Brain pericyte (primary cell): ENCODE measurements around the gene FAAP20.

ENCODE experiments used
- DNase-seq: peaks from one replicate; pipeline ENCODE4 v3.0.0-alpha.2; 2012; ENCODE audit warnings: low read depth, low spot score

FAAP20 gene

DNA sequence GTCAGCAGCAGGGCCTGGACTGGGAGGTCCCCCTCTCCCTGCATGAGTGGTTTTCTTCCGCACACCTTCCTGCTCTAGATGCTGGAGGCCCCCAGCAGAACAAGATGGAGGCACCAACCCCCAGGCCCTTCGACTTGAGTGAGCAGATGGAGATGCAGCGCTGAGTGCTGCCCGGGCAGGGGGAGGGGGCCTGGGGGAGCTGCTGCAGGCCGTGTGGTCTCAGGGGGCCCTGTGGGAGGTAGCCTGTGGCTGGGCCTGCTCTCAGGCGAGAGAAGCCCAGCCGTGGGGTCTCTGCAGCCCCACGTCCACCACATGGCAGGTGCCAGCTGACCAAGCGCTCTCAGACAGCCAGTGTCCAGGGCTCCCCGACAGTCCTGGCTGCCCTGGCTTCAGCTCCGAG lies 1.2 kb upstream of the FAAP20 start:
- DNase-seq, result no peak

DNA sequence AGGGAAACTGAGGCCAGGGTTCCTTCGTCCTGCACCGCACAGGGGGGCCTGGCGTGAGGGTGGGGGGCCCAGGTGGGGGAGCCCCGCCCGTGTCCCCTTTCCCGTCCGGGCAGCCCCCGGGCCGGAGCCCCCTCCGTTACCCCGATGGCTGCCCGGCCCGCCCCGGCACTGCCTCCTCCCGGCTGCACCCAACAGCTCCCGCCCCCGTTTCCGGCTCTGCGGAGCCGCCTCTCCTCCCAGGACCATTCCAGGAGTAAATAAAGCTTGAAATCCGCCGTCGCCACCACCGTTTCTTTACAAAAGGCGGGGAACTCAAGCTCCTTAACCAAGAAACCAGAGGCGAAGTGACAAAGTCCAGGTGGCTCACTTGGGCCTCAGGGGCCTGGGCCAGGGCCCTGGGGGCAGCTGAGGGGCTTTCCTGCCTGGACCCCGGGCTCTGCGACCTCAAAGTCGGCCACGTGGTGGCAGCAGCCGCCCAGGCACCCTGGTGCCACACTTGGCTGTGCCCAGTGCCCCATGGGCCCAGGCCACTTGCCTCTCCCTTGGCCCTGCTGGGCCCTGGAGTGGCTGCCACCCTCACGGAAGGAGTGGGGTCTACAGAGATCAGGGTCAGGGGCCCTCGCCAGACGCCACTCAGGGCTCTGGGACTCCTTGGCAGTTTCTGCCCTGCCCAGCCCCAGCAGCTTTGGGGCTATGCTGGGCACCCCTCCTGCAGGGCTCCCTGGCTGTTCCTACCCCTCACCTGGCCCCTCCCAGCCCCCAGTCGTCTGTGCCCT lies 514 bp upstream of the FAAP20 start:
- peak; percentile 59 for DNase-seq

DNA sequence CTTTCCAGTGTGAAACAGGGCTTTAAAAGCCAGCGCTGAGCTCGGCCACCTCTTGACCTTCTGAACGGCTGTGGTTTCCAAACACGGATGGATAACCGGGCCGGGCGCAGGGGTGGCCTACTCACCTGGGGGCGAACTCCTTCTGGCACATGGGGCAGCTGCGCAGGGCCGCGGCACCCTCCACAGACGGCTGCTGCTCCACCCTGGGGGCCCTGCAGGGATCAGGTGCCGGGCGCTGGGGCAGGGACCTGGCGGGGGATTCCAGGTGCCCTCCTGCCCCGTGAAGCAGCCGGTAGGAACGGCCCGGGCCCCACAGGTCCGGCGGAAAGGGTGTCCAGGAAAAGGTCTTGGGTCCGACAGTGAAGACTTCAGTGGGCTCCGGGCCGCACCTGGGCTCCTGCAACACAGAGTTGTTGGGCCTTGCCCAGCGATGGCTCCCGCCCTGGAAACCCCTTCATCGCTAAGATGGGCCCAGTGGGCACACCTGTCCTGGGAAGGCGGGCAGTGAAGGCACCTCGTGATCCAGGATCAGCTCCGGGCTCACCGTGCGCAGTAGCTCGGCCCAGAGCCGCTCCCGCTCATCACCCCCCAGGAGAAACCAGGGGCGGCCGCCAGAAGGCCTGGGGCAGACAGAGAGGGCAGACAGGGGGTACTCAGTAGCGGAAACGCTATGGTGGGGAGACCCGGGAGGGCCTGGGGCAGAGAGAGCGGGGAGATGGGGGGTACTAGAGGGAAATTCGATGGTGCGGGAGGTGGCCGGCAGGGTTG lies 874 bp downstream of the FAAP20 start:
- DNase-seq, result no peak

DNA sequence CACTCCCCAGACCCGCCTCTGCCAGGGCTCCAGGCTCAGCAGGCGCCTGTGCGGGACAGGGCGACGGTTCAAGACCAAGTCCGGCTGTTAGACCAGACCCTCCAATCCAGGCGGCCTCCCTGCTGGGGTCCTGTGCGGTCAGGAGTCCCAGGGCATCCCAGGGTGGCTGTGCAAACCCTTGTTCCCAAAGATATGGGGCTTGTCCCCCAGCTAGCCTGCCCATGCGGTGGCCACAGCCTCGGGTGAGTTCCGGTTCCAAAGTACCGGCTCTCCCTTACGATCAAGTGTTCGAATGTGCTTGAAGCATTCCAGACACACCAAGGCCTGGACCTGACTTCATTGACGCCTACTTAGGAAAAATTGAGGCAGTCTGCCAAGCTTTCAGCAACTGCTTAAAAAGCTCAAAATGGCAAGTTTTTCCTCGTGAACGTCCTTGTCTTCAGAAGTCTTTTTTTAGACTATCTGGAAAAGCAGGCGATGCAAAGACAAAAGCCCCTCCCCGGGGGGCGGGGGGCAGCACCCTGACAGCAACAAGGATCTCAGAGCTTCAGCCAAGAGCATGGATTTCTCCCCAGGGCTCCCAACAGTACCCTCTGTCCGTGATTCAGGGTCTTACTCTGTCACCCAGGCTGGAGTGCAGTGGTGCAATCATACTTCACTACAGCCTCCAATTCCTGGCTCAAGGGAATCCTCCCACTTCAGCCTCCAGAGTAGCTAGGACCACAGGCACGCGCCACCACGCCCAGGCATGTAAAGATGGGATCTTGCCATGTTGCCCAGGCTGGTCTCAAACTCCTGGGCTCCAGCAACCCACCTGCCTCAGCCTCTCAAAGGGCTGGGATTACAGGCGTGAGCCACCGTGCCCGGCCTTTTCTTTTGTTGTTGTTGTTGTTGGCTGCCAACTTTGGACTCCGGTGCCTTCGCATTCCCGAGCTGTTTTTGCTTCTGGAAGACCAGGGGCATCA lies 2.3 kb downstream of the FAAP20 start:
- DNase-seq, result no peak

DNA sequence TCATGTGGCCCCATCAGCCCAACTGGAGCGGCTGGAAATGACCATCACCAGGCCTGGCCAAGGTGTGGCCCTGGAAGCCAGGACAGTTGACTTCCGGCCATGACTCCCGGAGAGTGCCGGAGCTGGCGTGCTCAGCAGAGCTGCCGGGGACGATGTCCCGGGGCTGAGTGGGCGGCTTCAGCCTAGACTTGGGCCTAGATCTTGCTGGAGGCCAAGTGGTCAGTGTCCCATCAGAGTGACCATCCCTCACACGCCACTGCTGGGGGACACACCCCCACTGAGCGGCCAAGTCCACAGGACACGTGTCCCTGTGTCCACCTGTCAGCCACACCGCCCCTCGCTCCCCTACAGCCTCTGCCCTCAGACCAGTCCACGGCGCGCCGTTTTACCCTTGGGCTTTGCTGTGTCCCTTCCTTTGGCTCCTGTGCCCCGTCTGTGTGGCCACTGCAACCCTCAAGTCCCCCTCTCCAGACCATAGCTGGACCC lies 4.0 kb downstream of the FAAP20 start:
- no peak for DNase-seq

DNA sequence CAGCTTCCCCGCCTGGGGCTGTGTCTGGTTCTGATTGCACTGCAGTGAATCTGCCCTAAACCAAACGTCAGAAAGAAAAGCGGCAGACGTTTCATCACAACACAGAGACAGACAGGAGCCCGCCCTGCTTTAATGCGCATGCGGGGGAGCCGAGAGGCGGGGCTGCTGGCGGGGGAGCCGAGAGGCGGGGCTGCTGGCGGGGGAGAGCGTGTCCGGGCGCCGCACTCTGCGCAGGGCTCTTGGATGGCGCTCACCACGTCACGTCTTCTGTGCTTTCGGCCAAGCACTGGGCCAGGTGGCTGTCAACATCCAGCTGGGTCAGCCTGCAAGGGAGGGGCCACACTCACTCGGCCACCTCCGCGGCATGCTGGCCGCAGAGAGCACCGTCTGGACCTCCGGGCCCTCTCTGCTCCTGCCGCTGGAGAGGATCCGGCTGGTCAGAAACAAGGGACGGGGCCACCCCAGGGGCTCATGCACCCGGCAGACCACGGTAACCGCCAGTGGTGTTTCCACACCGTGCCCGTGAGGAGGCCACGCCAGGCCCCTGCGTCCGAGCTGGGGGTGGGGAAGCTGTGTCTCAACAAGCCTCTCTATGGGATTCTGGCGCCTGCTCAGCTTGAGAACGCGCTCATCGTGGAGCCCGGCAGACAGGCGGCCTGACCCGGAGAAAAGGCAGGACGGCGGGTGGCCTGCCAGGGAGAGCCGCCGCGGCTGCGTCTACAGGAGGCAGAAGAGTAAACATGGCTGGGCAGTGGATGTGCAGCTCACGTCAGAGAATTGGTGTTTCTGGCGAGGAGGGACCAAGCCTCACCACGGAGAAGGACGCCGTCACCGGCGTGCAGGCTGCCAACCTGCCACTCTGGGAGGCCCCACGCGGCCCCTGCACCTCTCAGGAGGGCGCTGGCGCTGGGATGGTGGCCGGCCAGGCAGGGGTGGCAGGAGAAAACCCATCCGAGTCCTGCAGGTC lies 4.8 kb downstream of the FAAP20 start:
- peak; percentile 82 for DNase-seq

DNA sequence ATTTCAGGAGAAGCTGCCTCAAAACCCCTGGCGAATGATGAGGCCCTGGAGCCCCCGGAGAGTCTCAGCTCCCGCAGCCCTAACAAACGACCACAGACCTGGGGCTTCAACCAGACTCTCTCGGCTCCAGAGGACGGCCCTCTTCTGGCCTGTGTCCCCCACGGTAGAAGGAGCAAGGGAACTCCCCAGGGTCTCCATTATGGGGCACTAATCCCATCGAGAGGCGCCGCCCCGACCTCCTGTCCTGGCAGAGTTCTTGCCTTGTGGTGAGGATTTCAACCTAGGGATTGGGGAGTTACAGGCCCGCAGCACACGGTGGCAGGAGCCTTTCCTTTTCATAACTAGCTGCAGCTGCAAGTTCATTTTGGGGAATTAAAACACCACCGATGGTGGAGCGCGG lies 6.2 kb downstream of the FAAP20 start:
- DNase-seq, result no peak

DNA sequence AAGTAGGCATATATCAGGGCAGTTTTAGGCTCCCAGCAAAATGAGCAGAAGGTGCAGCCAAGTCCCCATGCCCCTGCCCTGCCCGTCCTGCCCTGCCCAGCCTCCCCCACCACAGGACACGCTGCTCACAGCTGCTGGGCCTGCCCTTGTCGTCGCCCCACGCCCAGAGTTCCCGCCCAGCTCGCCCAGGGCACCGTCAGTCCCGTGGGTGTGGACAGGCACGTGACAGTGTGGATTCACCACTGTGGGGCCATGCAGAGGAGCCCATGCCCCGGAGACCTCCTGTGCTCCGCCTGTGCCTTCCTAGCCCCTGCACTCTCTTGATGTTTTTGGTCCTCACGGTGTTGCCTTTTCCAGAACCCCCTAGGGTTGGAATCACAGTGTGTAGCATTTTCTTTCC lies 7.0 kb downstream of the FAAP20 start:
- no peak for DNase-seq

DNA sequence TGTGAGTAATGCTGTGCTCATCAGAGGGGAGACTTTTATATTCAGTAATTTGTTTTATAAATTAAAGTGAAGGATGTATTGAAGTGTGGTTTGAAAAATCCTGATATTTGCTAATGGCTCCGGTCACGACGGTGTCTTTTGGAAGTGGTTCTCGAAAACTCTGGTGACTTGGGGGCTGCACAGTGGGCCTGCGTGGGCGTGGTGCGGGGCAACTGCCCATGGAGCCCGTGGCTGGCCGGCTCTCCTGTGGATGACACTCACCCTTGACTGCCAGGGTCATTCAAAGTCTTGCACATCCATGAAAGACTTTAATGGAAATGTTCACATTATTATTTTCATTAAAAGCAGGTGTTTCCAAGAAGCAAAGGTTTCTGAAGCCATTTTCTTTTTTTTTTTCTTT lies 7.7 kb downstream of the FAAP20 start:
- no peak for DNase-seq

DNA sequence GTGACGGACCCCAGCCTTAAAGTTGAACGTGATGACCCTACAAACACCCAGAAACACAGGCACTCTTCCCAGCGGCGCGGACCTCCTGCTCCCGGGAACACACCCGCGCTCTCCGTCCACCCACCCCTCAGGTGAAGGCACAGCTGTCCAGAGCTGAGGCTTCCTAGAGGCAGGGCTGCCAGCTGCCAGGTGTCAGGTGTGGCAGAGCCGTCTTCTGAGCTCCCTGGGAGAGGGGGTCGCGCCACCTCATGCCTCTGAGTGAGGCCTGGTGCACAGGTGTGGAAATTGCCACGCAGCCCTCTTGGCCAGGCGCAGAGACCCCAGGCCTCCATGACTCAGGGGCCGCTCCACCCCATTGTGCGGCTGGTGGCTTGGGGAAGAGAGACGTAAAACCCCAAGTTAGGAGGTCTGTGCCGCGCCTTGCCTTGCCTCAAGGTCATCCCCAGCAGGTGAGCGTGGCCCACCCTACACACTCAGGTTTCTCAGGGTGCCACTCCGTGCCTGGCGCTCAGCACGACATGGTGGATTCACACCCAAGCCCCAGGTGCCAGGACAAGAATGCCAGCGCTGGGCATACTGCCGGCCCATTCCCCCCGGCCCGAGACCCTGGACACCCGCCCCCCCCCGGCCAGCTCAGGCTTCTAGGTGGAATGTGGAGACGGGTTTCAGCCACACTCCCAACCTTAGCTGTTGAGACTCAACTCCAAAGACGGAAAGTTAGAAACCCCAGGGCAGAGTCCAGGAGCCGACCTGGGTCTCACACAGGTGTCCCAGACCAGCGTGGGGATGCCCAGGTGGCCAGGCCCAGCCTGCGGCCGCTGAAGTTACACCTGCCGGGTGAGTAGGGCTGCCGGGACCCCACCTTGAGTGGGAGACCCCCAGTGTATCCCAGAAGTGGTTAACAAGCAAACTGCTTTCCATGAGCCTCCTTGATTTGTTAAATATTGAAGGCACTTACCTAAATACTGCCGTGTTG lies 8.4 kb downstream of the FAAP20 start:
- no peak for DNase-seq

DNA sequence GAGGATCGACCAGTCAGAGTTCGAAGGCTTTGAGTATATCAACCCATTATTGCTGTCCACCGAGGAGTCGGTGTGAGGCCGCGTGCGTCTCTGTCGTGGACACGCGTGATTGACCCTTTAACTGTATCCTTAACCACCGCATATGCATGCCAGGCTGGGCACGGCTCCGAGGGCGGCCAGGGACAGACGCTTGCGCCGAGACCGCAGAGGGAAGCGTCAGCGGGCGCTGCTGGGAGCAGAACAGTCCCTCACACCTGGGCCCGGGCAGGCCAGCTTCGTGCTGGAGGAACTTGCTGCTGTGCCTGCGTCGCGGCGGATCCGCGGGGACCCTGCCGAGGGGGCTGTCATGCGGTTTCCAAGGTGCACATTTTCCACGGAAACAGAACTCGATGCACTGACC lies 9.6 kb downstream of the FAAP20 start:
- no peak for DNase-seq

DNA sequence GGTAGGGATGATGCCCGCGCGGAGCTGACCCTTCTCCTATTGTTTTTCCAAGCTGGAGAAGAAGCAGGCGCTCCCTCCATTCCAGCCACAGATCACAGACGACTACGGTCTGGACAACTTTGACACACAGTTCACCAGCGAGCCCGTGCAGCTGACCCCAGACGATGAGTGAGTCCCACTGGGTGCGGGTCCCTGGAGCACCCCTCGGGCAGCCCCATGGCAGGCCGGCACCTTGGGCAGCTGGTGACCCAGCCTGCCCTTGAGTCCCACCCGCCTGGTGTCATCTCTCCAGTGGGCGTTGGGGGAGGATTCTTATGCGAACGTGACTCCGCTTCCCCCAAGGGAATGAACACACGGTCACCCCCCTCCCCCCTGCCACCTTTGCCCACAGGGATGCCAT lies 10.0 kb downstream of the FAAP20 start:
- no peak for DNase-seq

DNA sequence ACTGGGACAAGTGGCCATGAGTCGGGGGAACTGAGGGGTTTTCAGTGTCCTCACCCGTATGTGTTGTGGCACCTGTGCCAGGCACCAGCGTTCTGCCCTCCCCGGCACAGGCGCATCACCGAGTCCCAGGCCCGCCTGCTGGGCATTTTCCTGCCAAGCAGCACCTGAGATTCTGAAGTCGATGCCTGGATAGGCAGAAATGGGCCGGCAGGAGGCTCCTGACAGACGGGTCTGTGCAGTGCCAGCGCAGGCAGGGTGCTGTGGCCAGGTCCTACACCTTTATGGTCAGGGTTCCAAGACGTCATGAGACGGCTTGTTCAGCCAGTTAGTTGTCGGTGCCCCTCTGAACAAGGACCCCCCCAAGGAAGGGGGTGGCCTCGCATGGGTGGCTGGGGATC lies 10.6 kb downstream of the FAAP20 start:
- no peak for DNase-seq

DNA sequence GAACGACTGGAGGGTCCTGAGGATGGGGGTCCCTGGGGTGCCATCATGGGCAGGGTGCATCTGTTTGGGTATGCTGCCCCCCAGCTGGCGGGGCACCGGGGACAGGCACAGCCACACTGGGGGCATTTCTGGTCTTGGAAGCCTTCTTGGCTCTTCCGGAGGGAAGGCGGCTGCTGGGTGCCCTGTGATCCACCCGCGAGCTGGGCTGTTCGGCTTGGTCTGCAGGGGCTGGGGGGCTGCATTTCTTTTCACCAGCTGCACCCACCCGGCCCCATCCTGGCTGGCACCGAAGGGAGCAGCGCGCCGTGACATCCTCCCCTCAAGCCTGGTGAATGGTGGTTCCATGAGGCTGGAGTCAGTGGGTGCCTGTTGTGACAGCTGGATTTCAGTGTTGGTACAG lies 12.2 kb downstream of the FAAP20 start:
- no peak for DNase-seq

DNA sequence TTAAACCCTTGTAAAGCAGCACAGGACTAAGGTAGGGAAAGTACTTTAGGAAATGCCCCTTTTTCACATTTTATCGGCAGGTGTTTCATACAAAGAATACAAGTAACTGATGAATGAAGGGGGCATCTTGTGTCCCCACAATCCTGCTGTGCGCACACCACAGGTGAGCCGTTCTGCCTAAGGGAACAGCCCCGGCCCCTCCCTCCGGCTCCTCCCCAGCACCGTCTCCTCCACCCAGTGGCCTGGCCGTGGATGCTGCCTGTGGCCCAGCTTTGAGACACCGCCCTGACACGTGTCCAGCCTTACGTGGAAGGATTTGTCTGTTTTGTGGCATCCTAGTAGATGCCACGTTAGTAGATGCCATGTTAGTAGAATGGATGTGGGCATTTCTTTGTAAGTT lies 12.8 kb downstream of the FAAP20 start:
- no peak for DNase-seq

DNA sequence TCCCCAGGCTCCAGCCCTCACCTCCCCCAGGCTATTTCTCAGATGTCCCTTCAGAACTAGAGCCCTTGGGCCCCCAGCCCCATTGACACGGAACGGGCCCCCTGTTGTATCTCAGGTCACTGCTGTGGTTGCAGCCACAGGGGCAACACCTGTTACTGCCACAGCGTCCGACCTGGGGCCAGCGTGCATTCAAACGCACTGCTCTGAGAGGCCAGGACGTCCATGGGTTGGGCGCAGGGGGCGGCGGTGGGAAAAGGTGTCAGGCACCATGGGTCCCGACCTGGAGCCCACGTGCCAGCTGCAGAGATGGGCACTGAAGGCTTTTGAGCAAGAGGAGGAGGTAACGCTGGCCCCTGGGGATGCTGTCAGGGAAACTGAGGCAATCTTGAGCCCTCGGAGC lies 13.3 kb downstream of the FAAP20 start:
- DNase-seq, result no peak

DNA sequence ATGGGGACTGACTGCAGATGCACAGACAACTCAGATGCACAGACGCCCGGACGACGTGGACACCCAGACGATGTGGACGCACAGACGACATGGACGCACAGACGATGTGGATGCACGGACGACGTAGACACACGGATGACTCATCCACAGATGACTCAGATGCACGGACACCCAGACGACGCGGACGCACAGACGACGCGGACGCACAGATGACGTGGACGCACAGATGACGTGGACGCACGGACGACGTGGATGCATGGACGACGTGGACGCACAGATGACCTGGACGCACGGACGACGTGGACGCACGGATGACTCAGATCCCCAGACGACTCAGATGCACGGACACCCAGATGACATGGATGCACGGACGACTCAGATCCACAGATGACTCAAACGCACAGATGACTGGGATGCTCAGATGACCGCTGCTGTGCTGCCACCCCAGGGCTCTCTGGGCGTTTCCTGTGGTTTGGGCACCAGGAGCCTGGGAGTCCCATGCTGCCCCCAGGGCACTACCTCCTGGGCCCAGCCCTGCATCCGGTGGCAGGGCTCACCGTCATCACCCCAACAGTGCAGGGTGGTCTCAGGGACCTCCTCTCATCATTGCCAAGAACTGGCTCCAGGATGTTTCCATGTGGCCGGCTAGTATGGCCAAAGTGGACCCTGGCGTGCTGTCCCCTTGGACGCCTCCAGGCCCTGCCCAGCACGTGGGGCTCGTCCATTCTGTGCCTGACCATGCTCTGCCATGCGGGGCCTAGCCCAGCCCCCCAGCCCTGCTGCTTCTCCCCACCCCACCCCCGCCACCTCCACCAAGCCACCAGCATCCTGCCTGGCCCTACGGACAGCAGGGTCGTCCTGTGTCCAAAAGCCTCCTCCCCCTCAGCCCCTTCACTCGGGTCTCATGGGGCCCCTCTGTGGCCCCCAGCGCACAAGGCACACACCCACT lies 14.0 kb downstream of the FAAP20 start:
- DNase-seq, result no peak

DNA sequence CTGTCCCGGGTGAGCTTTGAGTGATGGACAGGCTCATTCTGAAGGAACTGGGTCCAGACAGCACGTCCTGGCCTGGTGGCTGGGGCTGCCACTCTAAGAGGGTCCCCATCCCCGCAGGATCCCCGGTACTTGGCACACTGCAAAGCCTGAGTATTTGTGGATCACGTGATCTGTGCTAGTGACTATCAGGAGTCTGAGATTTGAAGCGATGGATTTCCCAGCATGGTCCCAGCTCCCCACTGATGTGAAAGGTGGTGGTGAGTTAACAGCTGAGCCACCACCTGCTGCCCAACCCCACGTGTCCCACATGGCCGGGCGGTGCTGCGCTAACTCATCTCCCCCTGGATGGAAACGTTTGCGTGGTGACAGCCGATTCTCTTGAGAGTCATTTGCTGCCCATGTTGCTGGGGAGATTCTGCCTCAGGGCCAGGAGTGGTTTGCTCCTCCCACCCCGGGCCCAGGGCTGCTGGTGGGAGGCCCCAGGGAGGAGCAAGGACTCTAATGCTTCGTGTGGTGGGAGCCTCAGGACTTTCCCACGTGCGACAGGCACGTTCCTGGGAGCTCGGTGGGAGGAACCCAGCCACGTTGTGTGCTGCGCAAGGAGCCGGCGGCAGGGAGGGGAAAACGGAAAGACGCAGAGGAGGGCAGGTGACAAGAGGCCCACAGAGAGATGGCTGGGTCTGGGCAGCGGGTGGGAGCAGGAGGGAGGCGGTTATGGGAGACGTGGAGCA lies 15.1 kb downstream of the FAAP20 start:
- DNase-seq, result no peak
